CD14-positive monocyte (primary cell): Measurements from ENCODE around the gene ST7. TPM values are rescaled to one million over a fixed set of nuclear protein-coding genes. Genes with fewer than 3 reads are reported as not detected.

Source experiments
- DNase-seq, 3 donors: peaks; one replicate each; pipeline ENCODE4 v3.0.0-alpha.2; 2011 to 2022
- H2AFZ ChIP-seq: 2 replicates; pipeline ENCODE4 v1.6.0; 2012; ENCODE audit warnings: mild to moderate bottlenecking, low read depth, low read length, inconsistent platforms; ENCODE audit not compliant: insufficient read depth, poor library complexity, severe bottlenecking
- H3K27ac ChIP-seq, 2 donors: 1 replicate in 1 of 2; 2 replicates in 1 of 2; pipeline ENCODE4 v1.5.1; 2012 to 2013; ENCODE audit warnings: low read length in 2 of 2, control low read depth in 1 of 2, inconsistent platforms in 1 of 2, low read depth in 1 of 2, mild to moderate bottlenecking in 1 of 2
- H3K27me3 ChIP-seq, 2 donors: one replicate each; pipeline versions ENCODE4 v1.6.0 to v1.6.1; 2011 to 2013; ENCODE audit warnings: low read length in 2 of 2; ENCODE audit not compliant: control insufficient read depth in 2 of 2, insufficient read depth in 2 of 2
- H3K36me3 ChIP-seq, 2 donors: replicated peaks in 1 of 2; 1 replicate in 1 of 2; 2 replicates in 1 of 2; pipeline versions ENCODE4 v1.5.1 to v1.6.1; 2012 to 2013; ENCODE audit warnings: low read length in 2 of 2, control low read depth in 1 of 2, inconsistent platforms in 1 of 2, mild to moderate bottlenecking in 1 of 2; ENCODE audit not compliant: insufficient read depth in 2 of 2, control insufficient read depth in 1 of 2
- H3K4me1 ChIP-seq, 2 donors: 1 replicate in 1 of 2; 2 replicates in 1 of 2; pipeline versions ENCODE4 v1.5.1 to v1.6.1; 2012 to 2013; ENCODE audit warnings: low read length in 2 of 2, control low read depth in 1 of 2, inconsistent platforms in 1 of 2, mild to moderate bottlenecking in 1 of 2, moderate library complexity in 1 of 2; ENCODE audit not compliant: insufficient read depth in 2 of 2, control insufficient read depth in 1 of 2
- H3K4me2 ChIP-seq: replicated peaks from 2 replicates; pipeline ENCODE3; 2012; ENCODE audit warnings: low read length, moderate library complexity, mild to moderate bottlenecking; ENCODE audit not compliant: poor library complexity, severe bottlenecking; ENCODE audit errors: extremely low read depth
- H3K4me3 ChIP-seq, 3 experiments: fragments of 200-600 bp in 1 of 3; sonication (generic) in 1 of 3; replicated peaks in 1 of 3; 1 replicate in 2 of 3; 2 replicates in 1 of 3; pipeline ENCODE4 v1.5.1; 2011 to 2013; ENCODE audit warnings: low read length in 3 of 3, mild to moderate bottlenecking in 3 of 3, control low read depth in 2 of 3, low read depth in 2 of 3, inconsistent platforms in 1 of 3, moderate library complexity in 1 of 3
- H3K79me2 ChIP-seq: 2 replicates; pipeline ENCODE4 v1.6.0; 2012; ENCODE audit warnings: mild to moderate bottlenecking, control low read depth, inconsistent platforms, low read length, moderate library complexity; ENCODE audit not compliant: insufficient read depth
- H3K9ac ChIP-seq: 2 replicates; pipeline ENCODE4 v1.6.0; 2017; ENCODE audit warnings: low read length, mild to moderate bottlenecking; ENCODE audit not compliant: insufficient read depth, poor library complexity, severe bottlenecking
- H3K9me3 ChIP-seq, 2 donors: replicated peaks in 1 of 2; 1 replicate in 1 of 2; 2 replicates in 1 of 2; pipeline versions ENCODE4 v1.5.1 to v1.6.1; 2012 to 2013; ENCODE audit warnings: low read length in 2 of 2, control low read depth in 1 of 2; ENCODE audit not compliant: control insufficient read depth in 1 of 2, insufficient read depth in 1 of 2
- H4K20me1 ChIP-seq: 2 replicates; pipeline ENCODE4 v1.6.0; 2012; ENCODE audit warnings: mild to moderate bottlenecking, low read length, control low read depth, moderate library complexity; ENCODE audit not compliant: insufficient read depth
- H3K27ac Mint-ChIP-seq, 7 donors: one replicate each; pipeline ENCODE4 v1.8.0; 2020; ENCODE audit warnings: mild to moderate bottlenecking in 7 of 7, mixed read lengths in 7 of 7, moderate library complexity in 6 of 7, inconsistent platforms in 2 of 7
- H3K27me3 Mint-ChIP-seq, 3 donors: one replicate each; pipeline ENCODE4 v1.8.0; 2021 to 2022; ENCODE audit warnings: low read depth in 3 of 3, mild to moderate bottlenecking in 3 of 3, mixed read lengths in 3 of 3, moderate library complexity in 3 of 3, inconsistent platforms in 1 of 3
- H3K36me3 Mint-ChIP-seq, 2 donors: one replicate each; pipeline ENCODE4 v1.8.0; 2020; ENCODE audit warnings: mixed read lengths in 2 of 2, inconsistent platforms in 1 of 2, mild to moderate bottlenecking in 1 of 2
- H3K4me1 Mint-ChIP-seq: one replicate; pipeline ENCODE4 v1.8.0; 2020; ENCODE audit warnings: mild to moderate bottlenecking, mixed read lengths
- H3K4me3 Mint-ChIP-seq, 2 donors: one replicate each; pipeline ENCODE4 v1.8.0; 2020; ENCODE audit warnings: mild to moderate bottlenecking in 2 of 2, mixed read lengths in 2 of 2, moderate library complexity in 1 of 2
- H3K9me3 Mint-ChIP-seq, 7 donors: one replicate each; pipeline ENCODE4 v1.8.0; 2020 to 2022; ENCODE audit warnings: mixed read lengths in 7 of 7, mild to moderate bottlenecking in 6 of 7, moderate library complexity in 6 of 7, inconsistent platforms in 2 of 7
- CTCF ChIP-seq: fragments of 200-600 bp; IDR thresholded peaks from one replicate; pipeline ENCODE4 v1.8.0; 2022; ENCODE audit warnings: antibody characterized with exemption, mild to moderate bottlenecking
- WGBS: methylation state at CpG from one replicate; pipeline ENCODE4 v1.1.5; 2013; ENCODE audit warnings: missing lambda C conversion rate; ENCODE audit not compliant: insufficient coverage; 5-methylcytosine and 5-hydroxymethylcytosine counted together
- intact Hi-C, 2 donors: fragments of 100-400 bp; cut with micrococcal nuclease; formaldehyde crosslinking; loops; one replicate each; pipeline versions ENCODE4 v1.15.0 to v1.15.1; 2023
- polyA plus RNA-seq, 3 donors: library from polyadenylated mRNA; depleted of rRNA in 1 of 3; unstranded in 2 of 3; stranded (reverse) in 1 of 3; fragments of 300-500 nt in 2 of 3; fragments of >200 nt in 1 of 3; fragmentation: Illumina TruSeq in 2 of 3; gene quantifications; 1 replicate in 2 of 3; 2 replicates in 1 of 3; pipeline ENCODE4 v1.2.3, GENCODE V29; 2012 to 2021

ST7 gene
- polyA plus RNA-seq, 3 donors, result 3.6 to 5.5 (median 4.1) TPM

- no peak overlapping the region for H3K4me2 ChIP-seq
- H3K36me3 ChIP-seq, result no peaks in the 10 kb centered on the region
- peak overlapping the region; percentile 1 for H2AFZ ChIP-seq
- H3K9me3 Mint-ChIP-seq, result peaks cover 0 to 1% (median 0%) of the 10 kb centered on the region in 7 donors
- H3K9ac ChIP-seq, result no peak overlapping the region
- intact Hi-C loops, result no loop called here
- no peak for DNase-seq
- H3K4me3 ChIP-seq, result no peak overlapping the region
- peaks cover 0 to 2% (median 0%) of the 10 kb centered on the region in 3 donors for H3K27me3 Mint-ChIP-seq
- H3K4me1 ChIP-seq, result peaks cover 14 to 20% of the 10 kb centered on the region in 2 donors
- H3K4me3 Mint-ChIP-seq, result no peak overlapping the region
- H3K27me3 ChIP-seq, result no peaks in the 10 kb centered on the region
- H3K9me3 ChIP-seq, result no peaks in the 10 kb centered on the region
- no peaks in the 10 kb centered on the region for H4K20me1 ChIP-seq
- H3K27ac ChIP-seq, result no peak overlapping the region
- 90% methylated on average over 2 of the region's 4 CpGs for WGBS
- peaks cover 38% of the 10 kb centered on the region for H3K79me2 ChIP-seq
- peaks cover 0 to 3% of the 10 kb centered on the region in 2 donors for H3K36me3 Mint-ChIP-seq
- H3K27ac Mint-ChIP-seq, result peak overlapping the region in 1 of 7 donors; percentile 9
- no peak for TF ChIP-seq CTCF
- H3K4me1 Mint-ChIP-seq, result peaks cover 31% of the 10 kb centered on the region
These were observed 2.6 kb downstream of the ST7 start for GRCh38 chr7:116955801-116956476.

GRCh38 chr7:116956477-116956804, 3.1 kb downstream of the ST7 start:
- Mint-ChIP-seq H3K36me3 (peaks cover 0 to 3% of the 10 kb centered on the region in 2 donors), H3K4me1 (peaks cover 31% of the 10 kb centered on the region), H3K27ac (no peak overlapping the region), H3K9me3 (peaks cover 0 to 1% (median 0%) of the 10 kb centered on the region in 7 donors), H3K4me3 (no peak overlapping the region), H3K27me3 (peaks cover 0 to 2% (median 0%) of the 10 kb centered on the region in 3 donors)
- Histone ChIP-seq H3K4me2 (no peak overlapping the region), H4K20me1 (no peaks in the 10 kb centered on the region), H3K9me3 (no peaks in the 10 kb centered on the region), H2AFZ (peak overlapping the region; percentile 1), H3K27ac (no peak overlapping the region), H3K4me1 (peaks cover 14 to 20% of the 10 kb centered on the region in 2 donors), H3K36me3 (no peaks in the 10 kb centered on the region), H3K27me3 (no peaks in the 10 kb centered on the region), H3K79me2 (peaks cover 38% of the 10 kb centered on the region), H3K4me3 (no peak overlapping the region), H3K9ac (no peak overlapping the region)
- TF ChIP-seq CTCF, result no peak
- DNase-seq, result no peak
- WGBS, result no CpG with 5 or more reads among the region's 2 CpGs
- intact Hi-C loops, result no loop called here
